ENCODE measurements around the gene NR3C1. TPM values are rescaled to one million over a fixed set of nuclear protein-coding genes. Genes with fewer than 3 reads are reported as not detected.

Gene NR3C1
- total and polyA plus RNA-seq, 2 of the 4 experiments (the other 2 are of a cell fraction), result 13.7 to 77.4 TPM

DNA sequence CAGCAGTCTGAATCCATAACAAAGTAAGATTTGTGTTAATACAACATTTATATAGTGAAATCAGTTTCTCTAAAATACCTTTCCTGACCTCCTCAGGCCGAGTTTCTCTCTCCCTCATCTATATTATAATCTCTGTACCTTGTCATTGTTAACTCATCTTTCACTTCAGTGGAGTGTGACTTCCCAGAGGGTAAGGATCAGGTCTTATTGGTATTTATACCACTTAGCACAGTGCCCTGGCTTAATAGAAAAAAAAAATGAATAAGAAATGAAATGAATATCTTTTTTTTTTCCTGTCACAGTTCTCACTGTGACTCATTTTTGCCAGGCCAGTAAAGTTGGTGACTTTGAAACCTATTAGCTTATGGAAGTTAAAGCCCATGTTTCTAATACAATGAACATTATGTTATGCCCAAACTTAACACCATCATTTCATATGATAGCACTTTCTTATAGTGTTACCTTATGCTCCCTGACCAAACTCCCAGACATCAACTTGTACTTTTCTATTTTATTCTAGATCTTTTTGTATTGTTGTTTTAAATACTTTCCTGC, 90.1 kb downstream of the NR3C1 start:
- CTCF ChIA-PET, result interaction anchor here (0.6 to 0.7 kb wide), 2 partner anchors 17 to 270 kb away, joined by 4 to 6 read pairs; no protein-coding TSS in a partner anchor
- peaks cover 9% of the 10 kb centered on the region for H4K20me1 ChIP-seq (ENCODE audit: insufficient read depth, low read length)
- H3K56ac ChIP-seq (ENCODE audit: extremely low read depth, insufficient read depth, low read length), result no peak overlapping the region
- H2AFZ ChIP-seq (replicated peaks; ENCODE audit: low read length, poor library complexity), result no peak overlapping the region
- H3K27ac ChIP-seq (ENCODE audit: insufficient read depth, low read length), result no peak overlapping the region
- H2AK9ac ChIP-seq (replicated peaks; ENCODE audit: low read depth, low read length, poor library complexity), result no peak overlapping the region
- H3K23ac ChIP-seq (ENCODE audit: low read depth, low read length), result no peak overlapping the region
- H2BK120ac ChIP-seq (ENCODE audit: low read depth, low read length), result peak overlapping the region; percentile 83; the same call in 1 of the 2 replicates
- no peak overlapping the region for H4K5ac ChIP-seq (ENCODE audit: low read depth, low read length)
- no peak overlapping the region; the same call in 2 of the 3 replicates for H2BK15ac ChIP-seq (ENCODE audit: low read depth, low read length)
- ATAC-seq (ENCODE audit: low read depth) (no peak), DNase-seq (no peak)
- H3K4me3 ChIP-seq (ENCODE audit: insufficient read depth, low read depth, low read length), result no peak overlapping the region
- no peak overlapping the region for H3K9ac ChIP-seq (ENCODE audit: low read depth, low read length)
- intact Hi-C loops (cut with micrococcal nuclease), result loop anchor here (5.0 kb wide), 1 partner anchor 89 kb away; the partner anchor contains the start of gene NR3C1
- H3K79me1 ChIP-seq (ENCODE audit: low read depth in 1 of 2, low read length in 2 of 2), result peaks cover 31 to 60% of the 10 kb centered on the region in 2 experiments
- 0 out of 4 replicates have a peak overlapping the region, but pooled peaks of 1 of the 2 experiments have one; percentile 52 for H4K8ac ChIP-seq (ENCODE audit: low read depth in 2 of 2, low read length in 2 of 2)
- dilution Hi-C loops (cut with HindIII; ENCODE audit: low sequenced_read_pairs, unreplicated experiment), result no loop called here
- no peak overlapping the region for H3K14ac ChIP-seq (replicated peaks; ENCODE audit: low read depth, low read length)
- WGBS, 2 experiments (ENCODE audit: extremely low coverage in 2 of 2, insufficient read length in 1 of 2), result no CpG with 5 or more reads among the region's 1 CpG
- no peak overlapping the region; the same call in 1 of the 2 replicates for H2BK20ac ChIP-seq (ENCODE audit: low read depth, low read length)
- no peak overlapping the region for H2AK5ac ChIP-seq (ENCODE audit: low read depth, low read length)
- in situ Hi-C loops (cut with MboI; ENCODE audit: low sequenced_read_pairs), result no loop called here
- TF ChIP-seq, protein P1, sequence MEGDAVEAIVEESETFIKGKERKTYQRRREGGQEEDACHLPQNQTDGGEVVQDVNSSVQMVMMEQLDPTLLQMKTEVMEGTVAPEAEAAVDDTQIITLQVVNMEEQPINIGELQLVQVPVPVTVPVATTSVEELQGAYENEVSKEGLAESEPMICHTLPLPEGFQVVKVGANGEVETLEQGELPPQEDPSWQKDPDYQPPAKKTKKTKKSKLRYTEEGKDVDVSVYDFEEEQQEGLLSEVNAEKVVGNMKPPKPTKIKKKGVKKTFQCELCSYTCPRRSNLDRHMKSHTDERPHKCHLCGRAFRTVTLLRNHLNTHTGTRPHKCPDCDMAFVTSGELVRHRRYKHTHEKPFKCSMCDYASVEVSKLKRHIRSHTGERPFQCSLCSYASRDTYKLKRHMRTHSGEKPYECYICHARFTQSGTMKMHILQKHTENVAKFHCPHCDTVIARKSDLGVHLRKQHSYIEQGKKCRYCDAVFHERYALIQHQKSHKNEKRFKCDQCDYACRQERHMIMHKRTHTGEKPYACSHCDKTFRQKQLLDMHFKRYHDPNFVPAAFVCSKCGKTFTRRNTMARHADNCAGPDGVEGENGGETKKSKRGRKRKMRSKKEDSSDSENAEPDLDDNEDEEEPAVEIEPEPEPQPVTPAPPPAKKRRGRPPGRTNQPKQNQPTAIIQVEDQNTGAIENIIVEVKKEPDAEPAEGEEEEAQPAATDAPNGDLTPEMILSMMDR (conservative IDR thresholded peaks at IDR 0.05; ENCODE audit: low read depth, low read length), result no peak
- TF ChIP-seq MAZ (IDR thresholded peaks at IDR 0.05; ENCODE audit: borderline replicate concordance, low read depth, low read length), result no peak
- TF ChIP-seq, protein P2, sequence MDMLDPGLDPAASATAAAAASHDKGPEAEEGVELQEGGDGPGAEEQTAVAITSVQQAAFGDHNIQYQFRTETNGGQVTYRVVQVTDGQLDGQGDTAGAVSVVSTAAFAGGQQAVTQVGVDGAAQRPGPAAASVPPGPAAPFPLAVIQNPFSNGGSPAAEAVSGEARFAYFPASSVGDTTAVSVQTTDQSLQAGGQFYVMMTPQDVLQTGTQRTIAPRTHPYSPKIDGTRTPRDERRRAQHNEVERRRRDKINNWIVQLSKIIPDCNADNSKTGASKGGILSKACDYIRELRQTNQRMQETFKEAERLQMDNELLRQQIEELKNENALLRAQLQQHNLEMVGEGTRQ (IDR thresholded peaks at IDR 0.05; ENCODE audit: low read depth, low read length), result no peak
- no peak for TF ChIP-seq POLR2A (IDR thresholded peaks at IDR 0.05; ENCODE audit: low read depth, low read length)
- TF ChIP-seq CHD1 (IDR thresholded peaks at IDR 0.05; ENCODE audit: low read depth, low read length), result no peak
- TF ChIP-seq FOS (IDR thresholded peaks at IDR 0.05; ENCODE audit: low read depth, low read length), result no peak
- no peak for TF ChIP-seq SMC3 (IDR thresholded peaks at IDR 0.05; ENCODE audit: low read depth, low read length)
- TF ChIP-seq, protein P3, sequence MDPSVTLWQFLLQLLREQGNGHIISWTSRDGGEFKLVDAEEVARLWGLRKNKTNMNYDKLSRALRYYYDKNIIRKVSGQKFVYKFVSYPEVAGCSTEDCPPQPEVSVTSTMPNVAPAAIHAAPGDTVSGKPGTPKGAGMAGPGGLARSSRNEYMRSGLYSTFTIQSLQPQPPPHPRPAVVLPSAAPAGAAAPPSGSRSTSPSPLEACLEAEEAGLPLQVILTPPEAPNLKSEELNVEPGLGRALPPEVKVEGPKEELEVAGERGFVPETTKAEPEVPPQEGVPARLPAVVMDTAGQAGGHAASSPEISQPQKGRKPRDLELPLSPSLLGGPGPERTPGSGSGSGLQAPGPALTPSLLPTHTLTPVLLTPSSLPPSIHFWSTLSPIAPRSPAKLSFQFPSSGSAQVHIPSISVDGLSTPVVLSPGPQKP (IDR thresholded peaks at IDR 0.05; ENCODE audit: borderline replicate concordance, low read depth, low read length), result no peak
- no peak for TF ChIP-seq NFE2L2 (IDR thresholded peaks at IDR 0.05; ENCODE audit: low read depth, low read length)
- POLR2A ChIA-PET (ENCODE audit: unreplicated experiment), result interaction anchor here (0.6 kb wide), 1 partner anchor 413 kb away, joined by 3 read pairs; no protein-coding TSS in a partner anchor
- peak overlapping the region; percentile 89 for H2BK5ac ChIP-seq (ENCODE audit: low read depth, low read length, poor library complexity, severe bottlenecking)
- no peaks in the 10 kb centered on the region for H3K27me3 ChIP-seq (ENCODE audit: control insufficient read depth, insufficient read depth, low read length)
- H3K36me3 ChIP-seq (ENCODE audit: control insufficient read depth, insufficient read depth, low read length), result peaks cover 13% of the 10 kb centered on the region
- H3K18ac ChIP-seq (ENCODE audit: low read depth, low read length), result peak overlapping the region; percentile 99; the same call in 1 of the 2 replicates
- H3K4ac ChIP-seq (ENCODE audit: low read depth, low read length), result no peak overlapping the region; the same call in 1 of the 2 replicates
- peaks cover 25% of the 10 kb centered on the region for H3K4me1 ChIP-seq (ENCODE audit: control insufficient read depth, insufficient read depth, low read length)
- H3K9me3 ChIP-seq (ENCODE audit: control insufficient read depth, insufficient read depth, low read length), result no peaks in the 10 kb centered on the region
- H3K9me1 ChIP-seq (ENCODE audit: insufficient read depth, low read length), result peaks cover 6% of the 10 kb centered on the region
- H4K91ac ChIP-seq (ENCODE audit: insufficient read depth, low read depth, low read length), result no peak overlapping the region
- peak overlapping the region; percentile 29; the same call in 1 of the 2 replicates for H3K4me2 ChIP-seq (ENCODE audit: low read depth, low read length)
- no TSS peak for BruUV-seq (replicated peaks)
